ENCODE data around the gene MECP2.

MECP2 gene

DNA sequence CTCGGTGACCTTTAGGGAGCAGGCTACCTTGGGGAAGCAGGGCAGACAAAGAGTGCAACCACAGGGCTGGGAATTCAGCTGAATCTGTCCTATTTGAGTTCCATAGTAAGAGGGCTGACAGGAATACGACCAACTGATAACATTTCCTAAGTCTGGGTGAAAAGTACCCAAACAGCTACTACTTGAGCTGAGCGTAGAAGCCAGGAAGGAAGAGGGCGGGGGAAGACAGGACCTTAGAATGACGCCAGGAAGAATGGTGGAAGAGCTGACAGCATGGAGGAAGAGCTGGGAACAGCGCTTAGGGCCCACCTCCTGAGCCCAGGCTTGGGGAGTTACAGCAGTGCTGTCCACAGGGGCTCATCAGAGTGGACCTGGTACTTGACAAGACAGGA is 14.4 kb downstream of the MECP2 start:
- H3K9ac ChIP-seq (ENCODE audit: insufficient read length): no peak overlapping the region
- H3K9me3 ChIP-seq (ENCODE audit: low read depth, low read length): no peaks in the 10 kb centered on the region
- H3K36me3 ChIP-seq (ENCODE audit: insufficient read depth, low read length): peaks cover 7% of the 10 kb centered on the region; the same call in 1 of the 2 replicates
- H3K27ac ChIP-seq: no peak overlapping the region
- H3K4me3 ChIP-seq: no peak overlapping the region
- TF ChIP-seq EZH2 (IDR thresholded peaks at IDR 0.05) (no peak), FOXP2 (optimal IDR thresholded peaks at IDR 0.05; ENCODE audit: control extremely low read depth, extremely low read length, insufficient read depth) (no peak), POLR2AphosphoS5 (IDR thresholded peaks at IDR 0.05; ENCODE audit: borderline replicate concordance, low read depth, low read length) (no peak)
- DNase-seq (ENCODE audit: low read depth, low spot score): no peak

- TF ChIP-seq FOXP2 (optimal IDR thresholded peaks at IDR 0.05; ENCODE audit: control extremely low read depth, extremely low read length, insufficient read depth) (no peak), EZH2 (IDR thresholded peaks at IDR 0.05) (no peak), POLR2AphosphoS5 (IDR thresholded peaks at IDR 0.05; ENCODE audit: borderline replicate concordance, low read depth, low read length) (no peak)
- Histone ChIP-seq H3K27ac (no peak overlapping the region), H3K9ac (ENCODE audit: insufficient read length) (no peak overlapping the region), H3K9me3 (ENCODE audit: low read depth, low read length) (no peaks in the 10 kb centered on the region), H3K4me3 (no peak overlapping the region), H3K36me3 (ENCODE audit: insufficient read depth, low read length) (peaks cover 1% of the 10 kb centered on the region; the same call in 1 of the 2 replicates)
- no peak for DNase-seq (ENCODE audit: low read depth, low spot score)
These were observed 15.0 kb downstream of the MECP2 start for GRCh38 chrX:154082396-154083125.

- no peaks in the 10 kb centered on the region for H3K9me3 ChIP-seq (ENCODE audit: low read depth, low read length)
- peaks cover 9% of the 10 kb centered on the region for H3K36me3 ChIP-seq (ENCODE audit: insufficient read depth, low read length)
- H3K4me3 ChIP-seq: no peak overlapping the region
- no peak overlapping the region for H3K27ac ChIP-seq
- no peak overlapping the region for H3K9ac ChIP-seq (ENCODE audit: insufficient read length)
- TF ChIP-seq EZH2 (IDR thresholded peaks at IDR 0.05) (no peak), POLR2AphosphoS5 (IDR thresholded peaks at IDR 0.05; ENCODE audit: borderline replicate concordance, low read depth, low read length) (no peak), FOXP2 (optimal IDR thresholded peaks at IDR 0.05; ENCODE audit: control extremely low read depth, extremely low read length, insufficient read depth) (no peak)
- DNase-seq (ENCODE audit: low read depth, low spot score): no peak
These were observed 20.4 kb downstream of the MECP2 start for GRCh38 chrX:154077101-154077500.

DNA sequence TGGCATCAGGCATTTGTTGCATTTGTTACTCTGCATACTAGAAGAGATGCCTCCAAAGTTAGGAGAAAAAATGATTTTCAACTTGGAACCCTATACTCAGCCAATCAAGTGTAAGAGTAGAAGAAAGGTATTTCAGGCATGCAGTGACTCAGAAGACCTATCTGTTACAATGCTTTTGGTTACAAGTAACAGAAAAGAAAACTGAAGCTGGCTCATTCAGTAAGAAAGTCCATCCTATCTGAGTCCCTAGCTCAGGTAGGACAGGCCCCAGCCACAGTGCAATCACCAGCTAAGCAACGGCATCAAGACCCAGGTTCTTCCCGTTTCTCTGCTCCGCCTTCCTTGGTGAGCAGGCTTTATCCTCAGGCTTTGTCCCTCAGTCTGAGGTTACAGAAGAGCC is 23.3 kb downstream of the MECP2 start:
- H3K9ac ChIP-seq (ENCODE audit: insufficient read length): no peak overlapping the region
- DNase-seq (ENCODE audit: low read depth, low spot score): no peak
- peaks cover 12% of the 10 kb centered on the region for H3K36me3 ChIP-seq (ENCODE audit: insufficient read depth, low read length)
- H3K27ac ChIP-seq: no peak overlapping the region
- no peak overlapping the region for H3K4me3 ChIP-seq
- TF ChIP-seq FOXP2 (optimal IDR thresholded peaks at IDR 0.05; ENCODE audit: control extremely low read depth, extremely low read length, insufficient read depth) (no peak), EZH2 (IDR thresholded peaks at IDR 0.05) (no peak), POLR2AphosphoS5 (IDR thresholded peaks at IDR 0.05; ENCODE audit: borderline replicate concordance, low read depth, low read length) (no peak)
- no peaks in the 10 kb centered on the region for H3K9me3 ChIP-seq (ENCODE audit: low read depth, low read length)

- H3K9ac ChIP-seq (ENCODE audit: insufficient read length): no peak overlapping the region
- H3K36me3 ChIP-seq (ENCODE audit: insufficient read depth, low read length): peaks cover 12% of the 10 kb centered on the region
- TF ChIP-seq FOXP2 (optimal IDR thresholded peaks at IDR 0.05; ENCODE audit: control extremely low read depth, extremely low read length, insufficient read depth) (no peak), POLR2AphosphoS5 (IDR thresholded peaks at IDR 0.05; ENCODE audit: borderline replicate concordance, low read depth, low read length) (no peak), EZH2 (IDR thresholded peaks at IDR 0.05) (no peak)
- no peak overlapping the region for H3K4me3 ChIP-seq
- no peak for DNase-seq (ENCODE audit: low read depth, low spot score)
- H3K27ac ChIP-seq: no peak overlapping the region
- no peaks in the 10 kb centered on the region for H3K9me3 ChIP-seq (ENCODE audit: low read depth, low read length)
These were observed 25.3 kb downstream of the MECP2 start for GRCh38 chrX:154072192-154072591.

DNA sequence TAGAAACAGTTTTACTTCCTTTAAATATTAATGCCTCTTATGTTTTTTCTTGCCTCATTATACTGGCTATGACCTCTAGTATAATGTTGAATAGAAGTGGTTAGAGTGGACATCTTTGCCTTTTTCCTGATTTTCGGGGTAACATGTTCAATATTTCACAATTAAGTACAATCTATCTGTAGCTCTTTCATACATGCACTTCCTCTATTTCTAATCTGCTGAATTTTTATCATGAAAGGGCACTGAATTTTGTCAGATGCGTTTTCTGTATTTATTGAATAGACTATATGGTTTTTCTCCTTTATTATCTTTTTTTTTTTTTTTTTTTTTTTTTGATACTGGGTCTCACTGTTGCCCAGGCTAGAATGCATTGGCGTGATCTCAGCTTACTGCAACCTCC is 29.0 kb downstream of the MECP2 start:
- no peak for TF ChIP-seq EZH2 (IDR thresholded peaks at IDR 0.05)
- no peak for TF ChIP-seq POLR2AphosphoS5 (IDR thresholded peaks at IDR 0.05; ENCODE audit: borderline replicate concordance, low read depth, low read length)
- no peak for TF ChIP-seq FOXP2 (optimal IDR thresholded peaks at IDR 0.05; ENCODE audit: control extremely low read depth, extremely low read length, insufficient read depth)
- H3K9me3 ChIP-seq (ENCODE audit: low read depth, low read length): no peaks in the 10 kb centered on the region
- no peak overlapping the region for H3K27ac ChIP-seq
- peaks cover 7% of the 10 kb centered on the region; the same call in 1 of the 2 replicates for H3K36me3 ChIP-seq (ENCODE audit: insufficient read depth, low read length)
- no peak overlapping the region for H3K9ac ChIP-seq (ENCODE audit: insufficient read length)
- DNase-seq (ENCODE audit: low read depth, low spot score): no peak
- H3K4me3 ChIP-seq: no peak overlapping the region

- Histone ChIP-seq H3K9ac (ENCODE audit: insufficient read length) (no peak overlapping the region), H3K9me3 (ENCODE audit: low read depth, low read length) (no peaks in the 10 kb centered on the region), H3K36me3 (ENCODE audit: insufficient read depth, low read length) (no peaks in the 10 kb centered on the region), H3K27ac (no peak overlapping the region), H3K4me3 (no peak overlapping the region)
- TF ChIP-seq EZH2 (IDR thresholded peaks at IDR 0.05): no peak
- TF ChIP-seq POLR2AphosphoS5 (IDR thresholded peaks at IDR 0.05; ENCODE audit: borderline replicate concordance, low read depth, low read length): no peak
- TF ChIP-seq FOXP2 (optimal IDR thresholded peaks at IDR 0.05; ENCODE audit: control extremely low read depth, extremely low read length, insufficient read depth): no peak
- no peak for DNase-seq (ENCODE audit: low read depth, low spot score)
These were observed 32.7 kb downstream of the MECP2 start for GRCh38 chrX:154064637-154065435.

DNA sequence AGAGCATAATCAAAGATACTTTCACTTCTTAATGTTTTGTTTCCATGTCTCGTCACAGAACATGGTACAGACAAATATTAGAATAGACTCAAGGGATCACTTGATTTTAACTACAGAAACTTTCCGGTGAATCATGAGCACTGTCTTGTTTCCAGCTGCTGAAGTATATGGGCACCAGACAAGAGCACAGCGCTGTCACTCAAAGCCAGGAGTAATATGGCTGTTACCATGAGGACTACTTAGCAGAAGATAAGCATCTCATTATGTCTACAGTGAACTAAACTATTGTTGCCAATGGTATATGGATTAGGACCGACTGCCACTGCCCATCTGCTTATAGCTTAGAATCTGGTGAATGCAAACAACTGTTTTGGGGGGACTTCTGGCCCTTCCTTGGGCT is 34.3 kb downstream of the MECP2 start:
- no peak for TF ChIP-seq POLR2AphosphoS5 (IDR thresholded peaks at IDR 0.05; ENCODE audit: borderline replicate concordance, low read depth, low read length)
- no peak for TF ChIP-seq EZH2 (IDR thresholded peaks at IDR 0.05)
- TF ChIP-seq FOXP2 (optimal IDR thresholded peaks at IDR 0.05; ENCODE audit: control extremely low read depth, extremely low read length, insufficient read depth): no peak
- no peaks in the 10 kb centered on the region; the same call in 1 of the 2 replicates for H3K36me3 ChIP-seq (ENCODE audit: insufficient read depth, low read length)
- no peaks in the 10 kb centered on the region for H3K9me3 ChIP-seq (ENCODE audit: low read depth, low read length)

More for the DNA sequence above, 34.3 kb downstream of the MECP2 start:
- DNase-seq (ENCODE audit: low read depth, low spot score): no peak
- H3K9ac ChIP-seq (ENCODE audit: insufficient read length): no peak overlapping the region
- no peak overlapping the region for H3K4me3 ChIP-seq
- no peak overlapping the region for H3K27ac ChIP-seq

Measured in SK-N-MC (cell line).